Right lobe of liver (tissue), 6 donors: Measurements from ENCODE around the gene MEI1. TPM values are rescaled to one million over a fixed set of nuclear protein-coding genes. Genes with fewer than 3 reads are reported as not detected.

Experiments
- ATAC-seq, 4 donors: fragments of 200-7000 bp; cut with Tn5 transposase; one replicate each; pipeline ENCODE4 v1.9.1; 2020; ENCODE audit warnings: mild to moderate bottlenecking in 4 of 4, moderate library complexity in 4 of 4
- DNase-seq, 3 donors: peaks; one replicate each; pipeline ENCODE4 v3.0.0-alpha.2; 2020
- H3K27ac ChIP-seq, 3 donors: fragments of 200-600 bp; one replicate each; pipeline ENCODE4 v1.8.0; 2022
- H3K27me3 ChIP-seq, 2 donors: fragments of 200-600 bp; one replicate each; pipeline ENCODE4 v1.8.0; 2022
- H3K36me3 ChIP-seq, 4 donors: fragments of 200-600 bp; sonication (generic) in 1 of 4; one replicate each; pipeline versions ENCODE4 v1.5.1 to v1.8.0; 2017 to 2022; ENCODE audit warnings: control low read depth in 1 of 4
- H3K4me1 ChIP-seq, 4 donors: fragments of 200-600 bp; sonication (generic) in 1 of 4; one replicate each; pipeline versions ENCODE4 v1.5.1 to v1.8.0; 2017 to 2022; ENCODE audit warnings: control low read depth in 1 of 4
- H3K4me3 ChIP-seq, 3 donors: fragments of 200-600 bp; one replicate each; pipeline ENCODE4 v1.8.0; 2022
- H3K9me3 ChIP-seq, 4 donors: fragments of 200-600 bp; sonication (generic) in 1 of 4; one replicate each; pipeline versions ENCODE4 v1.5.1 to v1.8.0; 2017 to 2022; ENCODE audit warnings: control low read depth in 1 of 4
- POLR2A ChIP-seq: fragments of 450-650 bp; IDR thresholded peaks from one replicate; pipeline ENCODE4 v1.6.1; 2017; ENCODE audit warnings: antibody characterized with exemption, mild to moderate bottlenecking
- WGBS: methylation state at CpG from one replicate; pipeline ENCODE4 v1.1.6; 2018; ENCODE audit warnings: low coverage, low lambda C conversion rate; ENCODE audit not compliant: insufficient coverage; ENCODE audit errors: missing lambda C conversion rate; 5-methylcytosine and 5-hydroxymethylcytosine counted together
- intact Hi-C, 2 donors: fragments of 100-400 bp; cut with DNase I; formaldehyde crosslinking; loops; one replicate each; pipeline versions ENCODE4 v1.11.2 to v1.14.1; 2022
- total RNA-seq, 6 experiments: library from RNA; depleted of rRNA in 2 of 6; stranded (reverse); fragments of >200 nt in 2 of 6; fragmentation: NEBNext Ultra II Directional in 3 of 6; extraction: Animal tissue kit (Norgen Biotek cat#: 25700) in 3 of 6; gene quantifications; one replicate each; pipeline versions ENCODE4 v1.1.0 to v1.2.4, GENCODE V29; 2016 to 2023
- TF ChIP-seq, protein P1 (sequence below), 4 donors: fragments of 200-600 bp in 3 of 4; fragments of 450-650 bp in 1 of 4; IDR thresholded peaks; one replicate each; pipeline versions ENCODE4 v1.5.1 to v1.8.0; 2016 to 2022; ENCODE audit warnings: antibody characterized with exemption in 4 of 4, mild to moderate bottlenecking in 2 of 4
- donor health status: DM: no; HTN: yes; CAD: no.
- donor health status: DM: no; HTN: no; CAD: no.
- donor health status: DM: no; HTN: no; CAD: no.
- donor health status: DM: no; HTN: yes; CAD: no.
- donor health status: DM: no; HTN: yes; CAD: no.

MEI1 gene
- total RNA-seq, 6 experiments from 2014 or later = 0.37 to 1.0 (median 0.60) TPM

DNA sequence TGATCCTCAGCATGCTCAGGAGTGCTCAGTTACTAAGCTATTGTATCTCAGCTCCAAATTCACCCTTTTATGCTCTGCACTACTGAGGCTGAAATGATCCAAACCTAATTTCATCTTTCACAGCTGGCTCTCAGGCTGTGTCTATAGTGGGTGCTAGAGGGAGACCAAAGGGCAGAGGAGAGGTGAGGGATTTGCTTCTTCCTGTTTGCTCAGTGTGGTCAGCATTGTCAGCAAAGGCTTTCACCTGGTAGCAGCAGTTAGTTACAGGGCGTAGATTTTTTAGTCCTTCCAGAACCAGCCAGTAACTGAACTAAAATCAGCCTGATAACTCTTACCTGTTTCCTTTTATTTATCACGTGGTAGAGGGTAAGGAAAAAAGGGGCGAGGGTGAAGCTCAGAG lies 45.0 kb upstream of the MEI1 start:
- peaks cover 14 to 99% (median 55%) of the 10 kb centered on the region in 4 donors for H3K36me3 ChIP-seq

DNA sequence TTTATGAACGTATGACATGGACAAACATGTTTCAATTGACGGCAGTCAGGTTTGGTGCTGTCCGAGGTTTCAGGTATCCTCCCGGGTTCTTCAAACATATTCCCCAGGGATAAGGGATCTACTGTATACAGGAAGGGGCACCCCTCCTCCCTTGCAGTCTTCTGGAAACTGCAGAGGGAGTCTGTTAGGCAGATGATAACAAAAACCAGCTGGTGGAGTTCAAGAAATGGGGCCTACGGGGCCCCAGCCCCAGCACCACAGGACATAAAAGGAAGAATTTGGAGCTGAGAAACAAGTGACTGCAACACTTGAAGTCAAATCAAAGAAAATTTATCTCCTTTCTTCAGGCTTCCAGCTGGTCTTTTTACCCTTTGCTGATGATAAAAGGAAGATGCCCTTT lies 42.7 kb upstream of the MEI1 start:
- Histone ChIP-seq H3K27me3 (no peaks in the 10 kb centered on the region), H3K9me3 (no peaks in the 10 kb centered on the region), H3K27ac (no peak overlapping the region), H3K4me1 (peaks cover 0 to 18% (median 3%) of the 10 kb centered on the region in 4 donors), H3K36me3 (peaks cover 22 to 99% (median 61%) of the 10 kb centered on the region in 4 donors), H3K4me3 (no peak overlapping the region)
- TF ChIP-seq POLR2A = no peak
- TF ChIP-seq, protein P1, sequence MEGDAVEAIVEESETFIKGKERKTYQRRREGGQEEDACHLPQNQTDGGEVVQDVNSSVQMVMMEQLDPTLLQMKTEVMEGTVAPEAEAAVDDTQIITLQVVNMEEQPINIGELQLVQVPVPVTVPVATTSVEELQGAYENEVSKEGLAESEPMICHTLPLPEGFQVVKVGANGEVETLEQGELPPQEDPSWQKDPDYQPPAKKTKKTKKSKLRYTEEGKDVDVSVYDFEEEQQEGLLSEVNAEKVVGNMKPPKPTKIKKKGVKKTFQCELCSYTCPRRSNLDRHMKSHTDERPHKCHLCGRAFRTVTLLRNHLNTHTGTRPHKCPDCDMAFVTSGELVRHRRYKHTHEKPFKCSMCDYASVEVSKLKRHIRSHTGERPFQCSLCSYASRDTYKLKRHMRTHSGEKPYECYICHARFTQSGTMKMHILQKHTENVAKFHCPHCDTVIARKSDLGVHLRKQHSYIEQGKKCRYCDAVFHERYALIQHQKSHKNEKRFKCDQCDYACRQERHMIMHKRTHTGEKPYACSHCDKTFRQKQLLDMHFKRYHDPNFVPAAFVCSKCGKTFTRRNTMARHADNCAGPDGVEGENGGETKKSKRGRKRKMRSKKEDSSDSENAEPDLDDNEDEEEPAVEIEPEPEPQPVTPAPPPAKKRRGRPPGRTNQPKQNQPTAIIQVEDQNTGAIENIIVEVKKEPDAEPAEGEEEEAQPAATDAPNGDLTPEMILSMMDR (IDR thresholded peaks at IDR 0.05) = no peak
- intact Hi-C loops = no loop called here
- ATAC-seq = no peak
- 72% methylated on average over 5 of the region's 5 CpGs for WGBS
- peak in 1 of 3 donors; percentile 19 for DNase-seq

More for the DNA sequence above, 45.0 kb upstream of the MEI1 start:
- peak in 1 of 3 donors; percentile 31 for DNase-seq
- H3K9me3 ChIP-seq = no peaks in the 10 kb centered on the region
- H3K27ac ChIP-seq = no peak overlapping the region
- no peak for TF ChIP-seq POLR2A
- TF ChIP-seq, protein P1 (IDR thresholded peaks at IDR 0.05) = no peak
- no peak overlapping the region for H3K4me3 ChIP-seq
- peak in 3 of 4 donors; percentile 17 to 81 (median 67) for ATAC-seq
- peaks cover 0 to 18% (median 3%) of the 10 kb centered on the region in 4 donors for H3K4me1 ChIP-seq
- 80% methylated on average over 3 of the region's 3 CpGs for WGBS
- intact Hi-C loops = no loop called here
- no peaks in the 10 kb centered on the region for H3K27me3 ChIP-seq

DNA sequence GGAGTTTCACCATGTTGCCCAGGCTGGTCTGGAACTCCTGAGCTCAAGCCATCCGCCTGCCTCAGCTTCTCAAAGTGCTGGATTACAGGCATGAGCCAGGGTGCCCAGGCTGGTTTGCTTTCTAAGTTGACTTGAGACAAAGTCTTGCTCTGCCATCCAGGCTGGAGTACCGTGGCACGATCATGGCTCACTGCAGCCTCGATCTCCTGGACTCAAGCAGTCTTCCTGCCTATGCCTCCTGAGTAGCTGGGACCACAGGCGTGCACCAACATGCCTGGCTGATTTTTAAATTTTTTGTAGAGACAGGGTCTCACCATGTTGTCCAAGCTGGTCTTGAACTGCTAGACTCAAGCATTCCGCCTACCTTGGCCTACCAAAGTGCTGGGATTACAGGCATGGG lies 41.6 kb upstream of the MEI1 start:
- ATAC-seq = no peak
- H3K36me3 ChIP-seq = peaks cover 25 to 99% (median 61%) of the 10 kb centered on the region in 4 donors
- H3K9me3 ChIP-seq = no peaks in the 10 kb centered on the region
- peaks cover 0 to 11% (median 0%) of the 10 kb centered on the region in 4 donors for H3K4me1 ChIP-seq
- H3K27me3 ChIP-seq = no peaks in the 10 kb centered on the region
- no peak overlapping the region for H3K4me3 ChIP-seq
- intact Hi-C loops = no loop called here
- no peak overlapping the region for H3K27ac ChIP-seq
- 100% methylated on average over 1 of the region's 6 CpGs for WGBS
- peak in 1 of 3 donors; percentile 28 for DNase-seq
- TF ChIP-seq, protein P1 (IDR thresholded peaks at IDR 0.05) = no peak
- TF ChIP-seq POLR2A = no peak

DNA sequence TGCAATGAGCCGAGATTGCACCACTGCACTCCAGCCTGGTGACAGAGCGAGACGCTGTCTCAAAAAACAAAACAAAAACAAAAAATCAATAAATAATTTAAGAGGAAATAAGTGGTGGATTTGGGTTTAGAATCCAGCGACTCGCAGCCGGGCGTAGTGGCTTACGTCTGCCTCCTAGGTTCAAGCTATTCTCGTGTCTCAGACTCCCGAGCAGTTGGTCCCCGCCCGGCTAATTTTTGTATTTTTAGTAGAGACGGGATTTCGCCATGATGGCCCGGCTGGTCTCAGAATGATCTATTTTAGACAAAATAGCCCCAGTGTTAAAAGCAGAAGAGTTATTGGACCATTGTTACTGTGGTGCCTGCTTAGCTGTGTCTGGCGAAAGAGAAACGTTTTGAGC lies 40.4 kb upstream of the MEI1 start:
- peaks cover 21 to 99% (median 59%) of the 10 kb centered on the region in 4 donors for H3K36me3 ChIP-seq
- ATAC-seq (no peak), DNase-seq (peak in 1 of 3 donors; percentile 18)
- H3K4me3 ChIP-seq = no peak overlapping the region
- peaks cover 0 to 8% (median 0%) of the 10 kb centered on the region in 4 donors for H3K4me1 ChIP-seq
- intact Hi-C loops = no loop called here
- H3K9me3 ChIP-seq = no peaks in the 10 kb centered on the region
- H3K27ac ChIP-seq = no peak overlapping the region
- TF ChIP-seq, protein P1 (IDR thresholded peaks at IDR 0.05) = no peak
- TF ChIP-seq POLR2A = no peak
- WGBS = 94% methylated on average over 16 of the region's 17 CpGs
- no peaks in the 10 kb centered on the region for H3K27me3 ChIP-seq
